Measurements from ENCODE around the gene SPTA1. TPM values are rescaled to one million over a fixed set of nuclear protein-coding genes. Genes with fewer than 3 reads are reported as not detected.

The SPTA1 gene
- total RNA-seq, 1 donor from 2014 or later, result 0.09 TPM

DNA sequence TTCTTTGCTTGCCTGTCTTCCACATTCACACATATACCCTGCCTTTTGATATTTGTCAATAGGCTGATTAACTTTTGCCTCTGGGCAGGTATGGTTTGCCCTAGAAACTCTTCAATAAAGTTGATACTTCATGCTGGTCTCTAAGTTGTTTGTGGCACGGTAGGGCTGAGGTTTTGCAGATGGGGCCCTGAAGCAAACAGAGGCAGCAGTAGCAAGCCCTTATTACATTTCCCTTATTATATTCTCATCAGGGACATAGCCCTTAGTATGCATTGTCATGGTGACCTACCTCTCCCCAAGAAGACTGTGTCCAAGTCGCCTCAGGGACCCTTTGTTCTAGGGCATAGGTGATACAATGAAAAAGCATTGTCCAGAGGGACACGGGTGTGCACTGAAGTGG lies 116.0 kb downstream of the SPTA1 start, which contains the start of gene OR6P1:
TSS of gene OR6P1 (minus strand) at position 101 of the 400 bp plus-strand sequence. CDS start 6,976 bp downstream, outside the sequence.
- H3K27ac ChIP-seq (ENCODE audit: low read depth, low read length), result no peak within 1 kb of the TSS
- no peak within 1 kb of the TSS for H2AFZ ChIP-seq (ENCODE audit: low read depth, low read length)
- no peak for FAIRE-seq
- H3K9ac ChIP-seq (ENCODE audit: low read length), result no peak within 1 kb of the TSS
- TF ChIP-seq, protein P1, sequence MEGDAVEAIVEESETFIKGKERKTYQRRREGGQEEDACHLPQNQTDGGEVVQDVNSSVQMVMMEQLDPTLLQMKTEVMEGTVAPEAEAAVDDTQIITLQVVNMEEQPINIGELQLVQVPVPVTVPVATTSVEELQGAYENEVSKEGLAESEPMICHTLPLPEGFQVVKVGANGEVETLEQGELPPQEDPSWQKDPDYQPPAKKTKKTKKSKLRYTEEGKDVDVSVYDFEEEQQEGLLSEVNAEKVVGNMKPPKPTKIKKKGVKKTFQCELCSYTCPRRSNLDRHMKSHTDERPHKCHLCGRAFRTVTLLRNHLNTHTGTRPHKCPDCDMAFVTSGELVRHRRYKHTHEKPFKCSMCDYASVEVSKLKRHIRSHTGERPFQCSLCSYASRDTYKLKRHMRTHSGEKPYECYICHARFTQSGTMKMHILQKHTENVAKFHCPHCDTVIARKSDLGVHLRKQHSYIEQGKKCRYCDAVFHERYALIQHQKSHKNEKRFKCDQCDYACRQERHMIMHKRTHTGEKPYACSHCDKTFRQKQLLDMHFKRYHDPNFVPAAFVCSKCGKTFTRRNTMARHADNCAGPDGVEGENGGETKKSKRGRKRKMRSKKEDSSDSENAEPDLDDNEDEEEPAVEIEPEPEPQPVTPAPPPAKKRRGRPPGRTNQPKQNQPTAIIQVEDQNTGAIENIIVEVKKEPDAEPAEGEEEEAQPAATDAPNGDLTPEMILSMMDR (IDR thresholded peaks at IDR 0.05; ENCODE audit: insufficient read depth, low read depth, low read length), result no peak
- no peaks in the 10 kb centered on the region for H3K4me1 Mint-ChIP-seq (ENCODE audit: low read depth, unreplicated experiment)
- H3K27ac Mint-ChIP-seq (ENCODE audit: unreplicated experiment), result no peak within 1 kb of the TSS
- H3K36me3 Mint-ChIP-seq (ENCODE audit: low read depth, unreplicated experiment), result no peaks in the 10 kb centered on the region
- H3K27me3 Mint-ChIP-seq (ENCODE audit: low read depth, unreplicated experiment), result no peaks in the 10 kb centered on the region
- DNase-seq (ENCODE audit: low read depth), result no peak
- H3K36me3 ChIP-seq (ENCODE audit: insufficient read depth, low read length), result no peaks in the 10 kb centered on the region
- no peak within 1 kb of the TSS for H3K4me3 Mint-ChIP-seq (ENCODE audit: unreplicated experiment)
- no peaks in the 10 kb centered on the region for H3K9me3 ChIP-seq (ENCODE audit: insufficient read depth, low read depth, low read length)
- no peaks in the 10 kb centered on the region for H3K27me3 ChIP-seq (ENCODE audit: insufficient read depth, low read length)
- H3K9me3 Mint-ChIP-seq (ENCODE audit: unreplicated experiment), result no peaks in the 10 kb centered on the region
- H4K20me1 ChIP-seq (ENCODE audit: insufficient read depth, low read length), result no peaks in the 10 kb centered on the region
- no peaks in the 10 kb centered on the region for H3K4me1 ChIP-seq (ENCODE audit: insufficient read depth, low read length)
- no peaks in the 10 kb centered on the region for H3K79me2 ChIP-seq (ENCODE audit: insufficient read depth, low read length)
- H3K4me2 ChIP-seq (ENCODE audit: low read length), result no peak within 1 kb of the TSS
- H3K4me3 ChIP-seq (ENCODE audit: insufficient read depth, low read depth, low read length), result no peak within 1 kb of the TSS

DNA sequence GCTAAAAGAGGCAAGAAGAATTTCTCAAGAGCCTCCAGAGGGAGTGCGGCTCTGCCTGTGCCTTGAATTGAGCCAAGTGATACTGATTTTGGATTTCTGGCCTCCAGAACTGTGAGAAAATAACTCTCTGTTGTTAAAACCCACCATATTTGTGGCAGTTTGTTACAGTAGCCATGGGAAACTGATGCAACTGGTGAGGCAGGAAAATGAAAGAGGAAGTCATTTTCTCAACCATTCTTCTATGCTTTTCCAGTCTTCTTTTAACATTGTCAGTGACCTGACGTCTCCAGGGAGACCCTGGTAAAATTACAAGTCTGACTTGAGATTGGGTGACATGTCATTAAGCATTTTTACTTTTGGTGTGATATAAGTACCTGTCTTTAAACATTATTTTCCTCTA lies 121.9 kb downstream of the SPTA1 start:
- no peak overlapping the region for H3K4me2 ChIP-seq (ENCODE audit: low read length)
- no peak overlapping the region for H3K4me3 ChIP-seq (ENCODE audit: insufficient read depth, low read depth, low read length)
- no peak overlapping the region for H2AFZ ChIP-seq (ENCODE audit: low read depth, low read length)
- no peaks in the 10 kb centered on the region for H3K27me3 ChIP-seq (ENCODE audit: insufficient read depth, low read length)
- Mint-ChIP-seq H3K27ac (ENCODE audit: unreplicated experiment) (no peak overlapping the region), H3K4me1 (ENCODE audit: low read depth, unreplicated experiment) (peaks cover 8% of the 10 kb centered on the region), H3K27me3 (ENCODE audit: low read depth, unreplicated experiment) (no peaks in the 10 kb centered on the region), H3K4me3 (ENCODE audit: unreplicated experiment) (no peak overlapping the region), H3K9me3 (ENCODE audit: unreplicated experiment) (no peaks in the 10 kb centered on the region), H3K36me3 (ENCODE audit: low read depth, unreplicated experiment) (no peaks in the 10 kb centered on the region)
- no peak overlapping the region for H3K27ac ChIP-seq (ENCODE audit: low read depth, low read length)
- no peaks in the 10 kb centered on the region for H3K36me3 ChIP-seq (ENCODE audit: insufficient read depth, low read length)
- peaks cover 3% of the 10 kb centered on the region for H3K9me3 ChIP-seq (ENCODE audit: insufficient read depth, low read depth, low read length)
- DNase-seq (ENCODE audit: low read depth), result no peak
- no peaks in the 10 kb centered on the region for H3K4me1 ChIP-seq (ENCODE audit: insufficient read depth, low read length)
- FAIRE-seq, result no peak
- H3K9ac ChIP-seq (ENCODE audit: low read length), result no peak overlapping the region
- H4K20me1 ChIP-seq (ENCODE audit: insufficient read depth, low read length), result no peaks in the 10 kb centered on the region
- H3K79me2 ChIP-seq (ENCODE audit: insufficient read depth, low read length), result no peaks in the 10 kb centered on the region
- no peak for TF ChIP-seq EZH2 (IDR thresholded peaks at IDR 0.05; ENCODE audit: insufficient read depth, low read length)
- TF ChIP-seq, protein P1 (IDR thresholded peaks at IDR 0.05; ENCODE audit: insufficient read depth, low read depth, low read length), result no peak

DNA sequence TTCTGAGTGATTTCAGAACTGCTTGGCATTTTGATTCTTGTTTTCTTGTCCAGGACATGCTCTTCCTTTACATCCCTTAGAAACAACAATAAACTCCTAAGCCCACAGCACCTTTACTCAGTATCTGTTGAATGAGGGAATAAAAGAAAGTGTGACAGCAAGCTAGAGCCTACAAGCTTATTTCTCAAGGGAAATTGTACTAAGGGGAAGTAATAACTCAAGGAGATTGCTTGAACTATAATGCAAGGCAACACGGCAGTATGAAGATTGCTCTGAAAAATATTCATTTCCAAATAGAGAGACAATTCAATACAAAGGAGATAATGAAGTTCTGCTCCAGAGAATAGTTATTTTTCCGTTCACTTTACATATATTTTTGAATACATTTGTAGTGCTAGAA lies 122.7 kb downstream of the SPTA1 start:
- Histone ChIP-seq H3K36me3 (ENCODE audit: insufficient read depth, low read length) (no peaks in the 10 kb centered on the region), H3K4me1 (ENCODE audit: insufficient read depth, low read length) (no peaks in the 10 kb centered on the region), H2AFZ (ENCODE audit: low read depth, low read length) (no peak overlapping the region), H3K27me3 (ENCODE audit: insufficient read depth, low read length) (no peaks in the 10 kb centered on the region), H3K4me2 (ENCODE audit: low read length) (no peak overlapping the region), H3K4me3 (ENCODE audit: insufficient read depth, low read depth, low read length) (no peak overlapping the region), H3K27ac (ENCODE audit: low read depth, low read length) (no peak overlapping the region), H3K9me3 (ENCODE audit: insufficient read depth, low read depth, low read length) (peaks cover 3% of the 10 kb centered on the region), H3K9ac (ENCODE audit: low read length) (no peak overlapping the region), H4K20me1 (ENCODE audit: insufficient read depth, low read length) (no peaks in the 10 kb centered on the region), H3K79me2 (ENCODE audit: insufficient read depth, low read length) (no peaks in the 10 kb centered on the region)
- no peak overlapping the region for H3K27ac Mint-ChIP-seq (ENCODE audit: unreplicated experiment)
- no peak for FAIRE-seq
- H3K27me3 Mint-ChIP-seq (ENCODE audit: low read depth, unreplicated experiment), result no peaks in the 10 kb centered on the region
- H3K4me1 Mint-ChIP-seq (ENCODE audit: low read depth, unreplicated experiment), result peaks cover 8% of the 10 kb centered on the region
- DNase-seq (ENCODE audit: low read depth), result no peak
- TF ChIP-seq, protein P1 (IDR thresholded peaks at IDR 0.05; ENCODE audit: insufficient read depth, low read depth, low read length), result no peak
- TF ChIP-seq EZH2 (IDR thresholded peaks at IDR 0.05; ENCODE audit: insufficient read depth, low read length), result no peak
- no peaks in the 10 kb centered on the region for H3K9me3 Mint-ChIP-seq (ENCODE audit: unreplicated experiment)
- no peaks in the 10 kb centered on the region for H3K36me3 Mint-ChIP-seq (ENCODE audit: low read depth, unreplicated experiment)
- H3K4me3 Mint-ChIP-seq (ENCODE audit: unreplicated experiment), result no peak overlapping the region

Other genes starting within 250 kb of the SPTA1 start
- not detected in 2 replicates for gene OR10K1, start 224.9 kb downstream of the SPTA1 start, total RNA-seq
- gene OR10R2, start 214.5 kb downstream of the SPTA1 start, total RNA-seq, result not detected in 2 replicates
- not detected in 2 replicates for gene OR6Y1, start 132.3 kb downstream of the SPTA1 start, total RNA-seq
- not detected in 2 replicates for gene OR6P1, start 116.1 kb downstream of the SPTA1 start, total RNA-seq
- gene OR10X1, start 106.8 kb downstream of the SPTA1 start, total RNA-seq, result not detected in 2 replicates
- not detected in 2 replicates for gene OR10Z1, start 81.4 kb downstream of the SPTA1 start, total RNA-seq
- not detected in 2 replicates for gene OR6K2, start 13.9 kb upstream of the SPTA1 start, total RNA-seq
- not detected in 2 replicates for gene OR6K3, start 34.0 kb upstream of the SPTA1 start, total RNA-seq
- not detected in 2 replicates for gene OR6K6, start 68.0 kb upstream of the SPTA1 start, total RNA-seq
- gene OR6N1, start 85.5 kb upstream of the SPTA1 start, total RNA-seq, result not detected in 2 replicates
- gene OR6N2, start 94.5 kb upstream of the SPTA1 start, total RNA-seq, result not detected in 2 replicates
- not detected in 2 replicates for gene MNDA, start 144.6 kb upstream of the SPTA1 start, total RNA-seq
- gene PYHIN1, start 244.8 kb upstream of the SPTA1 start, total RNA-seq, result not detected in 2 replicates

Data from astrocyte (in vitro differentiated cells and primary cell).